ENCODE measurements around the gene CENPK. TPM values are rescaled to one million over a fixed set of nuclear protein-coding genes. Genes with fewer than 3 reads are reported as not detected.

Gene CENPK
- total RNA-seq, 2 donors from 2014 or later, result 72.0 to 82.5 TPM

DNA sequence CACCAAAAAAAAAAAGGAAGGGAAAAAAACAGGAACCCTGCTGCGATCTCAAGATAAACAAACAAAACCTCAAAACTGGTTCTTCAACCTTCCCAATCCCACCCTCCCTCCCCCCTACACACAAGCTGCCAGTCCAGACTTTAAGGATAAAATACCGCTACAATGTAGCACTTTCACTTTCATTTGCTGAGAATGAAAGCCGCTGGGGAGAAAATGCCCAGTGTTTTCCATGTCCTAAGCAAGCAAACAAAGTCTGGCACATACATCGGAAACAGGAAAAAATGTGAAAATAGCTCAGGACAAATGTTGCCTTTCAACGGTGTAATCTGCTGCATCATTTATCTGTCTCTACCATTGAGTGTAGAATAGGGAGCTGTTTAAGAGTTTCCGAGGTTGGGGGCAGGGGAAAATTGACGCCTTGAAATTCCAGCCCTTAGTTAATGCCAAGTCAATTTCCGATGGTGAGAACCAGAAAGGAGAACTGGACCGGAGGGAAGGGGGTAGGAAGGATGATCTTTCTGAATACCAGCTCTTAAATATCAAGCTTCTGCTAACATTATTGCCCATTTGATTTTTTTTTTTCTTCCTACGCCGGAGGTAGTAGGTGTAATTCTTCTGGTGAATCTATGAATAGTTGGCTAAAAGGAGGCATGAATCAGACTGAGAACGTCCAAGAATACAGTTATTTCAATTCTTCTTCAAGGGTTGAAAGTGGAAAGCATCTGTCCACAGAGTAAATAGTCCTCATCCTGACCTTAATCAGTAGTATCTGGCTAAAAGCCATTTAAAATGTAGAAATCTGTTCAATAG lies 80.0 kb downstream of the CENPK start:
- Mint-ChIP-seq H3K9me3 (no peaks in the 10 kb centered on the region), H3K4me3 (no peak overlapping the region), H3K27ac (peak overlapping the region; percentile 70), H3K27me3 (no peaks in the 10 kb centered on the region), H3K36me3 (ENCODE audit: low read depth) (no peaks in the 10 kb centered on the region), H3K4me1 (peaks cover 7% of the 10 kb centered on the region)
- ATAC-seq (replicated peaks), result peak; percentile 36

DNA sequence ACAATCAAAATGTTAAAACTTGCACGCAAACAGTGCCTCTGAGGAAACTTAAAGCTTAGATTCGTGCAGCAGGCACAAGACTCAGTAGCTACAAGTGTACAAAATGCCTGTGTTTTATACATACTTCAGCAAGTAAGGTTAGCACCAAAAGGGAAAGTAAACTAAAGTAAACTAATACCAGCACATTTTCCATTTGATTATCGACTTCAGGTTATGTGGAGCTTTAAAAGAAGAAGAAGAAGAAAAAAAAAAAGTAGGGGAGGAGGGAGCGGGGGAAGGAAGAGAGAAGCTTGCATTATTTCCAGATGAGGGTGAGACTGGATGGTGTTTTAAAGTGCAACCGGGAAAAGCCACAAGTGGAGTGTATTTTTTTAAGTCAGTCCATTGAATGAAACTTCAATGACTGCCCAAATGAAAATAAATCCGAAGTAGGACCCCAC lies 80.7 kb downstream of the CENPK start:
- peaks cover 3% of the 10 kb centered on the region for H3K27me3 Mint-ChIP-seq
- peak overlapping the region; percentile 70 for H3K27ac Mint-ChIP-seq
- no peaks in the 10 kb centered on the region for H3K36me3 Mint-ChIP-seq (ENCODE audit: low read depth)
- ATAC-seq (replicated peaks), result peak; percentile 23
- H3K4me1 Mint-ChIP-seq, result peaks cover 7% of the 10 kb centered on the region
- H3K9me3 Mint-ChIP-seq, result no peaks in the 10 kb centered on the region
- no peak overlapping the region for H3K4me3 Mint-ChIP-seq

DNA sequence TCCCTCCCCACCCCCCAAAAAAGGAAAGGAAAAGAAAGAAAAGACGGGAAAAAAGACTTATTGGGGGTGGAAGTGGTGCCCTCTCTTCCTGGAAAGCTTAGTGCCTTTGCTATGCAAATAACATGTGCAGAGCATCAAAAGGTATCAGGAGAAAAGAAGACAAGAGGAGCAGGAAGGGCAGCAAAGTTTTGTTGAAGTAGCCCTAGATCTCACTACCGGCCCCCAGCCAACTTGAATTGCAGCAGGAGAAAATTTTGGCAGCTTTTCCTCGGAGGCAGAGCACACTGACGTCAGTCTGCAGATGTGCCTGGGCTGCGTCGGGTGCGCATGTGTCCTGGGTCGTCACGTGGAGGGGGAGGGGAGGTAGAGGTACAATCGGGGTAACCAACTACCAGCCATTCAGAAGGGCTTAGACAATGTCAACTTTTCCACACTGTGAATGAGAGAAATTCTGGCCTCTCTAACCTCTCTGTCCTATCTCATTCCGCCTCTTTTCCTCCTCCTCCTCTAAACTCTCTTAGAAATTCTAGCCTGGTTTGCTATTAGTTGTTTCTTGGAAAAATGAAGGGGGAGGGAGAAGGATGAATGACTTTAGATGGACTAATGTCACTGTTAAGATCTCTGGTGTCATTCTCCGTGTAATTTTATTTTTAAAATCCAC lies 81.2 kb downstream of the CENPK start, which contains the start of gene ADAMTS6:
ADAMTS6 (minus strand) TSS at position 286 of the 661 bp plus-strand sequence. CDS start 8,247 bp downstream, outside the sequence.
- peak; percentile 93 for ATAC-seq (replicated peaks)
- peaks cover 7% of the 10 kb centered on the region for H3K4me1 Mint-ChIP-seq
- peak within 1 kb of the TSS; percentile 70 for H3K27ac Mint-ChIP-seq
- H3K36me3 Mint-ChIP-seq (ENCODE audit: low read depth), result no peaks in the 10 kb centered on the region
- H3K4me3 Mint-ChIP-seq, result no peak within 1 kb of the TSS
- no peaks in the 10 kb centered on the region for H3K9me3 Mint-ChIP-seq
- peaks cover 3% of the 10 kb centered on the region for H3K27me3 Mint-ChIP-seq

DNA sequence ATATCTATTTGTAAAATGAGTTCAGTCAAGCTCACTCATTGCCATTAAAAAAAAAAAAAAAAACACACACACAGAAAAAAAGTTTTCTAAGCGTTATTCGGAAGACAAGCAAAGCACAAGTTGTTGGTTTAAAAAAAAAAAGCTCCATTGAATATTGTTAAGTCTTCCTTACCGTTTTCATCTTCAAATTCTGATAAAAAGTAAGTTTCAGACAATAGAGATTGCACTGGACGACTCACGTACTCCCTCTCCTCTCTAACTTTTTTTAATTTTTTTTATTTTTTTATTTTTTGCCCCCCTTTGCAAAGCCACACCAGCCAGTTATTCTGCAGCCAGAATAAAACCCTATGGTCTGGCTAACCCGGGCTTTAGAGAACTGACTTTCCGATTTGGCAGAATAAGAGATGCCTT lies 81.8 kb downstream of the CENPK start:
- Mint-ChIP-seq H3K27me3 (peaks cover 3% of the 10 kb centered on the region), H3K27ac (peak overlapping the region; percentile 70), H3K4me1 (peaks cover 7% of the 10 kb centered on the region), H3K4me3 (no peak overlapping the region), H3K9me3 (no peaks in the 10 kb centered on the region), H3K36me3 (ENCODE audit: low read depth) (no peaks in the 10 kb centered on the region)
- peak; percentile 16 for ATAC-seq (replicated peaks)

DNA sequence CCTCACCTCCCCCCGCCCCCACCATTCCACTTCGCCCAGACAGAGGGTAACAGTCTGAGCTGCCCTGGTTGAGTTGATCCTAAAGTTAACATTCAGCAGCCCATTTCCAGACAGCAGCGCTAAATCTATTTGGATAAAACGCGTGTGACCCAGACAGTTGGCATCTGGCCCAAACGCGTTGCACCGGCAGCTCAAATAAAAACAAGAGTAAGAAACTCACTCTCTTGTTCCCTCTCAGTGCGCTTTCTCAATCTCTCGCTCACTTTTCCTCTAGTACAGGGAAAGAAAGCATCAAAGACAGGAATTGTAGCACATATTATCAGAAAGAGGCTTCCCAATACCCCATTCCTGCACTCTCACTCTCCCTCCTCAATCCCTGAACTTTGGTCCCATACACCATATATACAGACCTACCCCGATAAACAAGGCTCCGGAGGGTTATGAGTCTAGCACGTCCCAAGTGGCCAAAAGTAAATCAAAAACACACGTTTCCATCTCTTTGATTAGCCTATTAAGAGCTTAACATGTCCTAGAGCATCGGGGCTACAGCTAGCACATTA lies 82.6 kb downstream of the CENPK start:
- Mint-ChIP-seq H3K9me3 (no peaks in the 10 kb centered on the region), H3K27ac (no peak overlapping the region), H3K27me3 (peaks cover 3% of the 10 kb centered on the region), H3K4me3 (no peak overlapping the region), H3K36me3 (ENCODE audit: low read depth) (no peaks in the 10 kb centered on the region), H3K4me1 (peaks cover 7% of the 10 kb centered on the region)
- no peak for ATAC-seq (replicated peaks)

DNA sequence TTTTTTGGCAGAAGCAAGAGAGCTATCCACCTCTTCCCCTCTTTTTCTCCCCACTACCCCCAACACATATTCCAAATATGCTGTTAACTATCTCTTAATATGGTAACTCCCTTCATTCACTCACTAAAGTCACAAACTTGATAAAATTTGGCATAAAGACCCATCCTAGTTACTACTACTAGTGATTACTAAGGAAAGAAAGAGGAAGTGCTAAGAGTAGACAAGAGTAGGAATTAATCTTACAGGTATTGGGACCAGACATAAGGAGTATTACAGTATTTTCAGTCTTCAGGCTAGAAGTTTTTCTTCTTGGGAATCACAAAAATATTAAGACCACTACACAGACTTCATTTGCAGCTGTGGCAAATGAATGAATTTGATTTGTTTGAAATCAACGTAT lies 83.4 kb downstream of the CENPK start:
- no peak overlapping the region for H3K4me3 Mint-ChIP-seq
- ATAC-seq (replicated peaks), result no peak
- H3K9me3 Mint-ChIP-seq, result no peaks in the 10 kb centered on the region
- H3K27me3 Mint-ChIP-seq, result peaks cover 3% of the 10 kb centered on the region
- H3K27ac Mint-ChIP-seq, result no peak overlapping the region
- peaks cover 7% of the 10 kb centered on the region for H3K4me1 Mint-ChIP-seq
- H3K36me3 Mint-ChIP-seq (ENCODE audit: low read depth), result no peaks in the 10 kb centered on the region

DNA sequence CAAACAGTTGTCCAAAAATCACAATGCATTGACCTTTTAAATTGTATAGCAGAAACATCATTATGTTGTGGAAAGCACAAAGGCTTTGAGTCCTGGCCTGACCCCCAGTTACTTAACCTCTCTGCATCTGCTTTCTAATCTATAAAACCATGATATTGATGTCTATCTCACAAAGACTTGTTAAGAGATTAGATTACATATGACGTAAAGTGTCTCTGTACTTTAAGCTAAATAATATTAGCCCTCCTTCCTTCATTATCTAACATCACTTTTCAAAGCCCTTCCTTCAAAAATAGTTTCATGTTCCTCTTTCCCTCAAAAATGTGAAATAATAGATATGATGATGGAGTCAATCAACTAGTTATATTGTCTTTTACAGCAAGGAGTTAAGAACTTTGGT lies 84.6 kb downstream of the CENPK start:
- no peak overlapping the region for H3K27ac Mint-ChIP-seq
- no peak for ATAC-seq (replicated peaks)
- H3K36me3 Mint-ChIP-seq (ENCODE audit: low read depth), result no peaks in the 10 kb centered on the region
- no peaks in the 10 kb centered on the region for H3K9me3 Mint-ChIP-seq
- no peak overlapping the region for H3K4me3 Mint-ChIP-seq
- peaks cover 5% of the 10 kb centered on the region for H3K4me1 Mint-ChIP-seq
- H3K27me3 Mint-ChIP-seq, result peaks cover 3% of the 10 kb centered on the region

DNA sequence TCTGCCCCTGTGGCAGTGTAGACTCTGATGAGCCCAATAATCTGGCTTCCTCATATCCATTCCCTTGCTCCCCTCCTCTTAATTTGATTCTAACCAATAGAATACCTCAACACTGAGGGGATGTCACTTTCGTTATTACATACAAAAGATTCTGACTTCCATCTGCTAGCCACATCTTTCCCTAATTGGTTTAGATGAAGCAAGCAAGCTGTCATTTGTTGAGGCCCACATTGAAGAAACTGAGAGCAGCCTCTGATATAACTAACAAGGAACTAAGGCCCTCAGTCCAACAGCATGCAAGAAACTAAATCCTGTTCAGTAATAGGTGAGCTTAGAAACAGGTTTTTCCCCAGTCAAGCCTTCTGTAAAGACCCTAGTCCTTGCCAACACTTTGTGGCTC lies 87.1 kb downstream of the CENPK start:
- no peak overlapping the region for H3K27ac Mint-ChIP-seq
- no peaks in the 10 kb centered on the region for H3K36me3 Mint-ChIP-seq (ENCODE audit: low read depth)
- H3K27me3 Mint-ChIP-seq, result peaks cover 3% of the 10 kb centered on the region
- H3K9me3 Mint-ChIP-seq, result no peaks in the 10 kb centered on the region
- H3K4me1 Mint-ChIP-seq, result no peaks in the 10 kb centered on the region
- H3K4me3 Mint-ChIP-seq, result no peak overlapping the region
- no peak for ATAC-seq (replicated peaks)

DNA sequence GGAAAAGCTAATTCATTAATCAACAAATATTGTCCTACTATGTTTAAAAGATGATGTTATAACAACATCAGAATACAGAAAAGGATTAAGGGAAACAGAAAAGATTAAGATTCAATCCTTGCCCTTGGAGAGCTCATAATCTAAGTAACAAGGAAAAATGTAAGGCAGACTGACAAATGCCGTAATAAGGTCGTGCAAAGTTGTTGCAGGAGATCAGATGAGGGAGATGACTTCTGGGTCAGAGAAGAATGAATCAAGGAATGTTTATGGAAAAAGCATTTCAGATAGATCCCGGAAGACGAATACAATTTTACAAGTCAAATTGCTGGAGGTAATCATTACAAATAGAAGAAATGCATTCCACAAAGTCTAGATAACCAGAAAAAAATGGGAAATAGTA lies 87.6 kb downstream of the CENPK start:
- no peaks in the 10 kb centered on the region for H3K36me3 Mint-ChIP-seq (ENCODE audit: low read depth)
- H3K4me1 Mint-ChIP-seq, result no peaks in the 10 kb centered on the region
- ATAC-seq (replicated peaks), result no peak
- H3K4me3 Mint-ChIP-seq, result no peak overlapping the region
- H3K9me3 Mint-ChIP-seq, result no peaks in the 10 kb centered on the region
- H3K27ac Mint-ChIP-seq, result no peak overlapping the region
- peaks cover 3% of the 10 kb centered on the region for H3K27me3 Mint-ChIP-seq

DNA sequence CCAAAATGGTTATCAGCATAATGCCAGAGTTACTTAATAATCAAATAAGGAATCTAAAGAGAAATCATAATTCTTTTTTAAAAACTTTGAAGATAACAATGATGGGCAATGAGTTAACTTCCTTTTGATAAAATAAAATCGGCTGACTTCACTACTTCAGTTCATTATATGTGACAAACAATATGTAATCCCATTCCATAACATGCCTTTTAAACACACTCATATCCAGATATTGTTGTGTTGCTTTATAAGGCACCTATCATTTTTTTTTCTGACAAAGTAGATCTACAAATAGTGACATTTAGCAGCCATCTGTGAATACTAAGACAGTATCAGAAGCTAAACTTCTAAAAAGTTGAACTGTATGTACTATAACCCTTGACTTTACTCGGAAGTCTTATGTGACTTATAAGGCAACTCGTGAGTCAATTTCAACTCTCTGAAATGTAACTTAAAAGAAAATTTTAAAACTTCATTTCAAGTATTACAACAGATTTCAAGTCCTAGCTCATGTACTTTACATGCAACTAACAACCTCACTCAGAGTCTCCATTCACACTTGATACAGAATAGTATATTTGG lies 88.7 kb downstream of the CENPK start:
- H3K27me3 Mint-ChIP-seq, result peaks cover 3% of the 10 kb centered on the region
- H3K27ac Mint-ChIP-seq, result no peak overlapping the region
- no peak for ATAC-seq (replicated peaks)

DNA sequence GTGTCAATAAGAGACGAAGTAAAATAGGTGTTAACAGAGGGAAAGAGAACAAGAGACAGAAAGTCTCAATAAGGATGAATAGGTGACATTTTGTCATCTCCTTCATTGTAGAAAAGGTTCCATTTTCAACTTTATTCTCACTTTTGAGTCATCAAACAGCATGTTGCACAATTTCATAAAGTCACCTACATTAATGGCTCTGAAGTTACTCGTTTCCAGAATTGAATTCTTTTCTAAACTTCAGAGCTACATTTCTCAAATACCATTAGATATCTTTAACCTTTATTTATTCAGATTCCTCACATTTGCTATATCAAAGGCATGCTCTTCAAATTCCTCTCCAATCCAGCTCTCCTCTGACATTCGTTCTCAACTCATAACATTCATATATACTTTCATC lies 94.3 kb downstream of the CENPK start:
- no peaks in the 10 kb centered on the region for H3K9me3 Mint-ChIP-seq
- H3K4me1 Mint-ChIP-seq, result no peaks in the 10 kb centered on the region
- H3K4me3 Mint-ChIP-seq, result no peak overlapping the region
- H3K27me3 Mint-ChIP-seq, result no peaks in the 10 kb centered on the region
- no peak overlapping the region for H3K27ac Mint-ChIP-seq
- H3K36me3 Mint-ChIP-seq (ENCODE audit: low read depth), result no peaks in the 10 kb centered on the region
- ATAC-seq (replicated peaks), result no peak

More for the DNA sequence above, 88.7 kb downstream of the CENPK start:
- Mint-ChIP-seq H3K4me1 (no peaks in the 10 kb centered on the region), H3K9me3 (no peaks in the 10 kb centered on the region), H3K4me3 (no peak overlapping the region), H3K36me3 (ENCODE audit: low read depth) (no peaks in the 10 kb centered on the region)

Other genes starting within 250 kb of the CENPK start
- gene ADAMTS6, start 81.2 kb downstream of the CENPK start, total RNA-seq, result 1 to 10 TPM; 1.2 to 1.4 TPM
- gene PPWD1, start 128 bp upstream of the CENPK start, total RNA-seq, result 10 to 100 TPM; 54.0 to 57.5 TPM
- gene TRIM23, start 61.2 kb upstream of the CENPK start, total RNA-seq, result 1 to 10 TPM; 7.0 to 8.0 TPM
- gene SHLD3, start 61.9 kb upstream of the CENPK start, total RNA-seq, result 1 to 10 TPM; 1.7 to 3.8 TPM
- gene TRAPPC13, start 61.9 kb upstream of the CENPK start, total RNA-seq, result 10 to 100 TPM; 12.3 to 20.7 TPM
- gene SGTB, start 158.9 kb upstream of the CENPK start, total RNA-seq, result 10 to 100 TPM; 14.9 to 18.4 TPM
- 10 to 100 TPM; 13.5 to 32.2 TPM for gene NLN, start 159.0 kb upstream of the CENPK start, total RNA-seq

Measured in activated T-helper 17 cell treated with anti-CD3 and anti-CD28 coated beads, Interleukin-2, amount 50 U/mL, for 72 hours (primary cell).